Hepatocyte (in vitro differentiated cells): ENCODE data around the gene TBC1D22B. TPM values are rescaled to one million over a fixed set of nuclear protein-coding genes. Genes with fewer than 3 reads are reported as not detected.

Experiments
- DNase-seq: peaks from one replicate; pipeline ENCODE4 v3.0.0-alpha.2; 2016; ENCODE audit warnings: low spot score
- H2AFZ ChIP-seq: fragments of 200-600 bp; sonication (generic); 2 replicates; pipeline ENCODE4 v1.6.0; 2016; ENCODE audit warnings: antibody characterized with exemption, mild to moderate bottlenecking
- H3K27ac ChIP-seq: fragments of 200-600 bp; sonication (generic); 2 replicates; pipeline ENCODE4 v1.5.1; 2016; ENCODE audit warnings: mild to moderate bottlenecking
- H3K27me3 ChIP-seq: fragments of 200-600 bp; sonication (generic); 2 replicates; pipeline ENCODE4 v1.6.1; 2016
- H3K36me3 ChIP-seq: fragments of 200-600 bp; sonication (generic); replicated peaks from 2 replicates; pipeline ENCODE4 v1.5.1; 2016; ENCODE audit warnings: low read depth; ENCODE audit not compliant: insufficient read depth
- H3K4me1 ChIP-seq: fragments of 200-600 bp; sonication (generic); 2 replicates; pipeline ENCODE4 v1.5.1; 2016; ENCODE audit warnings: mild to moderate bottlenecking, moderate library complexity; ENCODE audit not compliant: insufficient read depth
- H3K4me2 ChIP-seq: fragments of 200-600 bp; sonication (generic); 2 replicates; pipeline ENCODE4 v1.6.0; 2016
- H3K4me3 ChIP-seq: fragments of 200-600 bp; sonication (generic); 2 replicates; pipeline ENCODE4 v1.5.1; 2016; ENCODE audit warnings: mild to moderate bottlenecking
- H3K79me2 ChIP-seq: fragments of 200-600 bp; sonication (generic); 2 replicates; pipeline ENCODE4 v1.6.0; 2017; ENCODE audit warnings: mild to moderate bottlenecking
- H3K9me2 ChIP-seq: fragments of 200-600 bp; sonication (generic); replicated peaks from 2 replicates; pipeline ENCODE4 v1.6.0; 2017; ENCODE audit warnings: mild to moderate bottlenecking; ENCODE audit not compliant: insufficient read depth
- H3K9me3 ChIP-seq: fragments of 200-600 bp; sonication (generic); 2 replicates; pipeline ENCODE4 v1.5.1; 2016; ENCODE audit warnings: low read depth, mild to moderate bottlenecking
- H4K20me1 ChIP-seq: fragments of 200-600 bp; sonication (generic); 2 replicates; pipeline ENCODE4 v1.6.0; 2016; ENCODE audit warnings: mild to moderate bottlenecking; ENCODE audit not compliant: insufficient read depth, poor library complexity, severe bottlenecking
- CTCF ChIP-seq: fragments of 200-600 bp; sonication (generic); IDR thresholded peaks from 2 replicates; pipeline ENCODE4 v1.5.1; 2016; ENCODE audit warnings: antibody characterized with exemption, mild to moderate bottlenecking; ENCODE audit not compliant: poor library complexity
- EZH2 ChIP-seq: fragments of 200-600 bp; sonication (generic); IDR thresholded peaks from 2 replicates; pipeline ENCODE4 v1.6.1; 2016; ENCODE audit warnings: antibody characterized with exemption, mild to moderate bottlenecking, borderline replicate concordance
- EZH2phosphoT487 ChIP-seq: fragments of 200-600 bp; sonication (generic); IDR thresholded peaks from one replicate; pipeline ENCODE4 v1.6.1; 2018; ENCODE audit warnings: antibody characterized with exemption, mild to moderate bottlenecking, low read depth, moderate library complexity; ENCODE audit not compliant: unreplicated experiment, severe bottlenecking
- WGBS: methylation state at CpG from one replicate; pipeline ENCODE4 v1.1.6; 2016; ENCODE audit warnings: low lambda C conversion rate; ENCODE audit errors: missing lambda C conversion rate; 5-methylcytosine and 5-hydroxymethylcytosine counted together
- polyA plus RNA-seq: library from polyadenylated mRNA; unstranded; fragments of >200 nt; fragmentation: Nextera tagmentation; extraction: Ambion mirVana; gene quantifications from 2 replicates; pipeline ENCODE4 v1.2.1, GENCODE V29; 2016
- total RNA-seq: library from RNA; depleted of rRNA; stranded (reverse); fragments of >200 nt; gene quantifications from 2 replicates; pipeline ENCODE4 v1.2.3, GENCODE V29; 2014

Gene TBC1D22B
- total and polyA plus RNA-seq, 2 experiments from 2014 or later: 5.2 to 8.2 TPM

GRCh38 chr6:37357860-37358259 lies 100.3 kb downstream of the TBC1D22B start:
- Histone ChIP-seq H3K4me3 (no peak overlapping the region), H3K36me3 (no peaks in the 10 kb centered on the region), H3K27me3 (no peaks in the 10 kb centered on the region), H4K20me1 (no peaks in the 10 kb centered on the region), H3K27ac (no peak overlapping the region), H3K4me1 (peaks cover 5% of the 10 kb centered on the region), H3K79me2 (peaks cover 63% of the 10 kb centered on the region), H3K9me2 (no peaks in the 10 kb centered on the region), H2AFZ (no peak overlapping the region), H3K9me3 (no peaks in the 10 kb centered on the region), H3K4me2 (no peak overlapping the region)
- no peak for TF ChIP-seq EZH2phosphoT487
- no peak for TF ChIP-seq EZH2
- no peak for TF ChIP-seq CTCF
- DNase-seq: no peak
- 47% methylated on average over 2 of the region's 2 CpGs for WGBS

- no peak for TF ChIP-seq CTCF
- no peak for TF ChIP-seq EZH2phosphoT487
- TF ChIP-seq EZH2: no peak
- Histone ChIP-seq H3K27ac (no peak overlapping the region), H3K4me3 (no peak overlapping the region), H3K79me2 (peaks cover 63% of the 10 kb centered on the region), H3K9me2 (no peaks in the 10 kb centered on the region), H3K36me3 (no peaks in the 10 kb centered on the region), H3K9me3 (no peaks in the 10 kb centered on the region), H2AFZ (no peak overlapping the region), H3K4me1 (peaks cover 5% of the 10 kb centered on the region), H3K27me3 (no peaks in the 10 kb centered on the region), H3K4me2 (no peak overlapping the region), H4K20me1 (no peaks in the 10 kb centered on the region)
- 69% methylated on average over 3 of the region's 3 CpGs for WGBS
- DNase-seq: no peak
These were observed 101.5 kb downstream of the TBC1D22B start for GRCh38 chr6:37359039-37359438.

GRCh38 chr6:37362101-37362828 lies 104.7 kb downstream of the TBC1D22B start:
- Histone ChIP-seq H3K79me2 (peaks cover 31% of the 10 kb centered on the region), H4K20me1 (no peaks in the 10 kb centered on the region), H3K4me1 (peaks cover 5% of the 10 kb centered on the region), H3K4me3 (no peak overlapping the region), H3K9me2 (no peaks in the 10 kb centered on the region), H3K4me2 (no peak overlapping the region), H3K27ac (no peak overlapping the region), H3K9me3 (no peaks in the 10 kb centered on the region), H3K27me3 (no peaks in the 10 kb centered on the region), H2AFZ (no peak overlapping the region), H3K36me3 (no peaks in the 10 kb centered on the region)
- DNase-seq: no peak
- 74% methylated on average over 2 of the region's 2 CpGs for WGBS
- TF ChIP-seq EZH2phosphoT487 (no peak), EZH2 (no peak), CTCF (no peak)
